ENCODE data around the gene OLIG1. TPM values are rescaled to one million over a fixed set of nuclear protein-coding genes. Genes with fewer than 3 reads are reported as not detected.

Gene OLIG1
- total and polyA plus RNA-seq, 10 of the 15 experiments (the other 5 are each of a cell fraction or from before 2014, with no cell fraction given) = not detected

DNA sequence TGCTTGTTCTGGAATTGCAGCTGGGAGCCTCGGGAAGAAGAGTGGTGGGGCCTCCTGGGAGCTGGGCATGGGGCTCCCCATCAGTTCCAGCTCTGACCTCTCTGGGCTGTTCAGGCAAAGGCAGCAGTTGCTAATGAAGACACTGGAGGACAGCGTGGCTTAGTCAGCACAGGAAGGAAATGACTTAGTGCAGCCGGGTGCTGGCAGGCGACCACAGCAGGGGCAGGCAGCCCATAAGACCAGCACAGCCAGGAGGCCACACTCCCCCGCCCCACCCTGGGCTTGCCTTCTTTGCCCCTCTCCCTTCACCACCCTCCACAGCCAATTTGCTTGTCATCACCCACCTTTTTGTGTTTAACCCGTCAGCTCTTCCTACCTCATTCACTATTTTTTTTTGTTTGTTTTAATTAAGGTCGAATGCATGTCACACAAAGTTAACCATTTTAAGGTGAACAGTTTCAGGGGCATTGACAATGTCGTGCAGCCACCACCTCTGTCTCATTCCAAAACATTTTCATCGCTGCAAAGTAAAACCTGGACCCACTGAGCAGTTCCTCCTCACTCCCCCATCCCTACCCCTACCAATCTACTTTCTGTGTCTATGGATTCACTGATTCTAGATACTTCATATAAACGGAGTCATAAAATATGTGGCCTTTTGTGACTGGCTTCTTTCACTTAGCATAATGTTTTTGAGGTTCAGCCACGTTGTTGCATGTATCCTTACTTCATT is 33.3 kb upstream of the OLIG1 start:
- no peak overlapping the region for H3K4me2 ChIP-seq (ENCODE audit: control insufficient read depth, insufficient read depth)
- ChIA-PET RAD21 (ENCODE audit: unreplicated experiment) (no interaction called here), POLR2A (no interaction called here), SMC1A (ENCODE audit: uncharacterized antibody, unreplicated experiment) (no interaction called here), CTCF (no interaction called here)
- in situ Hi-C loops (cut with MboI) (no loop called here), intact Hi-C loops (cut with micrococcal nuclease; ENCODE audit: unreplicated experiment) (no loop called here)
- no peaks in the 10 kb centered on the region for H3K4me1 ChIP-seq (ENCODE audit: control insufficient read depth, insufficient read depth, low read length)
- 5% methylated on average over 11 of the region's 11 CpGs for WGBS (ENCODE audit: insufficient coverage, insufficient replicate concordance, low lambda C conversion rate, missing lambda C conversion rate)
- H3K27ac ChIP-seq (ENCODE audit: control insufficient read depth, insufficient read depth) = no peak overlapping the region
- TF ChIP-seq, protein P1, sequence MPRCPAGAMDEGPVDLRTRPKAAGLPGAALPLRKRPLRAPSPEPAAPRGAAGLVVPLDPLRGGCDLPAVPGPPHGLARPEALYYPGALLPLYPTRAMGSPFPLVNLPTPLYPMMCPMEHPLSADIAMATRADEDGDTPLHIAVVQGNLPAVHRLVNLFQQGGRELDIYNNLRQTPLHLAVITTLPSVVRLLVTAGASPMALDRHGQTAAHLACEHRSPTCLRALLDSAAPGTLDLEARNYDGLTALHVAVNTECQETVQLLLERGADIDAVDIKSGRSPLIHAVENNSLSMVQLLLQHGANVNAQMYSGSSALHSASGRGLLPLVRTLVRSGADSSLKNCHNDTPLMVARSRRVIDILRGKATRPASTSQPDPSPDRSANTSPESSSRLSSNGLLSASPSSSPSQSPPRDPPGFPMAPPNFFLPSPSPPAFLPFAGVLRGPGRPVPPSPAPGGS (IDR thresholded peaks at IDR 0.05; ENCODE audit: borderline replicate concordance, insufficient read depth, low read depth, low read length, poor library complexity, severe bottlenecking) = no peak
- TF ChIP-seq, protein P2, sequence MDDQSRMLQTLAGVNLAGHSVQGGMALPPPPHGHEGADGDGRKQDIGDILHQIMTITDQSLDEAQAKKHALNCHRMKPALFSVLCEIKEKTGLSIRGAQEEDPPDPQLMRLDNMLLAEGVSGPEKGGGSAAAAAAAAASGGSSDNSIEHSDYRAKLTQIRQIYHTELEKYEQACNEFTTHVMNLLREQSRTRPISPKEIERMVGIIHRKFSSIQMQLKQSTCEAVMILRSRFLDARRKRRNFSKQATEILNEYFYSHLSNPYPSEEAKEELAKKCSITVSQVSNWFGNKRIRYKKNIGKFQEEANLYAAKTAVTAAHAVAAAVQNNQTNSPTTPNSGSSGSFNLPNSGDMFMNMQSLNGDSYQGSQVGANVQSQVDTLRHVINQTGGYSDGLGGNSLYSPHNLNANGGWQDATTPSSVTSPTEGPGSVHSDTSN (IDR thresholded peaks at IDR 0.05; ENCODE audit: insufficient replicate concordance, low read depth, low read length) = no peak
- TF ChIP-seq LARP7 (IDR thresholded peaks at IDR 0.05) (no peak), MEF2B (IDR thresholded peaks at IDR 0.05; ENCODE audit: partially characterized antibody, poor library complexity, severe bottlenecking) (no peak), STAT3 (IDR thresholded peaks at IDR 0.05; ENCODE audit: low read depth, low read length) (no peak), RBBP5 (conservative IDR thresholded peaks at IDR 0.05) (no peak)
- TF ChIP-seq, protein P3, sequence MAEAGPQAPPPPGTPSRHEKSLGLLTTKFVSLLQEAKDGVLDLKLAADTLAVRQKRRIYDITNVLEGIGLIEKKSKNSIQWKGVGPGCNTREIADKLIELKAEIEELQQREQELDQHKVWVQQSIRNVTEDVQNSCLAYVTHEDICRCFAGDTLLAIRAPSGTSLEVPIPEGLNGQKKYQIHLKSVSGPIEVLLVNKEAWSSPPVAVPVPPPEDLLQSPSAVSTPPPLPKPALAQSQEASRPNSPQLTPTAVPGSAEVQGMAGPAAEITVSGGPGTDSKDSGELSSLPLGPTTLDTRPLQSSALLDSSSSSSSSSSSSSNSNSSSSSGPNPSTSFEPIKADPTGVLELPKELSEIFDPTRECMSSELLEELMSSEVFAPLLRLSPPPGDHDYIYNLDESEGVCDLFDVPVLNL (IDR thresholded peaks at IDR 0.05; ENCODE audit: low read depth, low read length) = no peak
- TF ChIP-seq, protein P4, sequence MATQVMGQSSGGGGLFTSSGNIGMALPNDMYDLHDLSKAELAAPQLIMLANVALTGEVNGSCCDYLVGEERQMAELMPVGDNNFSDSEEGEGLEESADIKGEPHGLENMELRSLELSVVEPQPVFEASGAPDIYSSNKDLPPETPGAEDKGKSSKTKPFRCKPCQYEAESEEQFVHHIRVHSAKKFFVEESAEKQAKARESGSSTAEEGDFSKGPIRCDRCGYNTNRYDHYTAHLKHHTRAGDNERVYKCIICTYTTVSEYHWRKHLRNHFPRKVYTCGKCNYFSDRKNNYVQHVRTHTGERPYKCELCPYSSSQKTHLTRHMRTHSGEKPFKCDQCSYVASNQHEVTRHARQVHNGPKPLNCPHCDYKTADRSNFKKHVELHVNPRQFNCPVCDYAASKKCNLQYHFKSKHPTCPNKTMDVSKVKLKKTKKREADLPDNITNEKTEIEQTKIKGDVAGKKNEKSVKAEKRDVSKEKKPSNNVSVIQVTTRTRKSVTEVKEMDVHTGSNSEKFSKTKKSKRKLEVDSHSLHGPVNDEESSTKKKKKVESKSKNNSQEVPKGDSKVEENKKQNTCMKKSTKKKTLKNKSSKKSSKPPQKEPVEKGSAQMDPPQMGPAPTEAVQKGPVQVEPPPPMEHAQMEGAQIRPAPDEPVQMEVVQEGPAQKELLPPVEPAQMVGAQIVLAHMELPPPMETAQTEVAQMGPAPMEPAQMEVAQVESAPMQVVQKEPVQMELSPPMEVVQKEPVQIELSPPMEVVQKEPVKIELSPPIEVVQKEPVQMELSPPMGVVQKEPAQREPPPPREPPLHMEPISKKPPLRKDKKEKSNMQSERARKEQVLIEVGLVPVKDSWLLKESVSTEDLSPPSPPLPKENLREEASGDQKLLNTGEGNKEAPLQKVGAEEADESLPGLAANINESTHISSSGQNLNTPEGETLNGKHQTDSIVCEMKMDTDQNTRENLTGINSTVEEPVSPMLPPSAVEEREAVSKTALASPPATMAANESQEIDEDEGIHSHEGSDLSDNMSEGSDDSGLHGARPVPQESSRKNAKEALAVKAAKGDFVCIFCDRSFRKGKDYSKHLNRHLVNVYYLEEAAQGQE (IDR thresholded peaks at IDR 0.05; ENCODE audit: low read depth, low read length) = no peak
- no peaks in the 10 kb centered on the region for H3K9me3 ChIP-seq (replicated peaks; ENCODE audit: control insufficient read depth, insufficient read depth, low read length)
- H4K20me1 ChIP-seq (ENCODE audit: control insufficient read depth, insufficient read depth) = no peaks in the 10 kb centered on the region
- peak; percentile 74 for ATAC-seq
- H3K27me3 ChIP-seq (replicated peaks in 1 of 2; ENCODE audit: control insufficient read depth in 2 of 2, insufficient read depth in 2 of 2, low read length in 1 of 2) = peaks cover 0 to 2% of the 10 kb centered on the region in 2 experiments; a peak in 2 of 4 replicates
- H3K36me3 ChIP-seq (ENCODE audit: control insufficient read depth in 2 of 2, insufficient read depth in 2 of 2, low read length in 1 of 2) = no peaks in the 10 kb centered on the region
- FAIRE-seq = no peak
- no peak overlapping the region for H3K9ac ChIP-seq (ENCODE audit: control insufficient read depth, insufficient read depth, low read length)
- no TSS peak for BruUV-seq (replicated peaks)
- no peak for DNase-seq (ENCODE audit: low read depth, low spot score)
- no peak overlapping the region for H2AFZ ChIP-seq (ENCODE audit: control insufficient read depth, low read depth, low read length)
- H3K79me2 ChIP-seq (ENCODE audit: control insufficient read depth, insufficient read depth, low read length) = no peaks in the 10 kb centered on the region
- H3K4me3 ChIP-seq = no peak overlapping the region
